Hepatocyte (in vitro differentiated cells): ENCODE data around the gene RRP15.

Source experiments
- EZH2 ChIP-seq: fragments of 200-600 bp; sonication (generic); IDR thresholded peaks from 2 replicates; pipeline ENCODE4 v1.6.1; 2016; ENCODE audit warnings: antibody characterized with exemption, mild to moderate bottlenecking, borderline replicate concordance
- TF ChIP-seq, protein P1 (sequence below): fragments of 200-600 bp; sonication (generic); IDR thresholded peaks from 2 replicates; pipeline ENCODE4 v1.5.1; 2016; ENCODE audit warnings: antibody characterized with exemption, mild to moderate bottlenecking; ENCODE audit not compliant: poor library complexity

- TF ChIP-seq, protein P1, sequence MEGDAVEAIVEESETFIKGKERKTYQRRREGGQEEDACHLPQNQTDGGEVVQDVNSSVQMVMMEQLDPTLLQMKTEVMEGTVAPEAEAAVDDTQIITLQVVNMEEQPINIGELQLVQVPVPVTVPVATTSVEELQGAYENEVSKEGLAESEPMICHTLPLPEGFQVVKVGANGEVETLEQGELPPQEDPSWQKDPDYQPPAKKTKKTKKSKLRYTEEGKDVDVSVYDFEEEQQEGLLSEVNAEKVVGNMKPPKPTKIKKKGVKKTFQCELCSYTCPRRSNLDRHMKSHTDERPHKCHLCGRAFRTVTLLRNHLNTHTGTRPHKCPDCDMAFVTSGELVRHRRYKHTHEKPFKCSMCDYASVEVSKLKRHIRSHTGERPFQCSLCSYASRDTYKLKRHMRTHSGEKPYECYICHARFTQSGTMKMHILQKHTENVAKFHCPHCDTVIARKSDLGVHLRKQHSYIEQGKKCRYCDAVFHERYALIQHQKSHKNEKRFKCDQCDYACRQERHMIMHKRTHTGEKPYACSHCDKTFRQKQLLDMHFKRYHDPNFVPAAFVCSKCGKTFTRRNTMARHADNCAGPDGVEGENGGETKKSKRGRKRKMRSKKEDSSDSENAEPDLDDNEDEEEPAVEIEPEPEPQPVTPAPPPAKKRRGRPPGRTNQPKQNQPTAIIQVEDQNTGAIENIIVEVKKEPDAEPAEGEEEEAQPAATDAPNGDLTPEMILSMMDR: no peak
- no peak for TF ChIP-seq EZH2
These were observed 80.3 kb downstream of the RRP15 start for GRCh38 chr1:218365226-218365999.
